Epithelial cell of esophagus (primary cell): ENCODE results near the gene SPOCK1.
A peak's percentile ranks its signal among the peaks of the same experiment; 100 is the strongest.

Experiments used
- DNase-seq: peaks from one replicate; pipeline ENCODE4 v3.0.0; 2010; ENCODE audit warnings: low read depth
- H3K4me3 ChIP-seq: 2 replicates; pipeline ENCODE4 v1.5.1; 2011; ENCODE audit warnings: mild to moderate bottlenecking, low read length, control low read depth
- TF ChIP-seq, protein P1 (sequence below): IDR thresholded peaks from 2 replicates; pipeline ENCODE4 v1.5.1; 2011; ENCODE audit warnings: low read depth, mild to moderate bottlenecking, low read length, control low read depth, inconsistent platforms; ENCODE audit not compliant: insufficient read depth; ENCODE audit errors: missing control alignments

The SPOCK1 gene

GRCh38 chr5:137370096-137371071, 128.7 kb downstream of the SPOCK1 start:
- DNase-seq = peak; percentile 51
- H3K4me3 ChIP-seq = no peak overlapping the region
- TF ChIP-seq, protein P1, sequence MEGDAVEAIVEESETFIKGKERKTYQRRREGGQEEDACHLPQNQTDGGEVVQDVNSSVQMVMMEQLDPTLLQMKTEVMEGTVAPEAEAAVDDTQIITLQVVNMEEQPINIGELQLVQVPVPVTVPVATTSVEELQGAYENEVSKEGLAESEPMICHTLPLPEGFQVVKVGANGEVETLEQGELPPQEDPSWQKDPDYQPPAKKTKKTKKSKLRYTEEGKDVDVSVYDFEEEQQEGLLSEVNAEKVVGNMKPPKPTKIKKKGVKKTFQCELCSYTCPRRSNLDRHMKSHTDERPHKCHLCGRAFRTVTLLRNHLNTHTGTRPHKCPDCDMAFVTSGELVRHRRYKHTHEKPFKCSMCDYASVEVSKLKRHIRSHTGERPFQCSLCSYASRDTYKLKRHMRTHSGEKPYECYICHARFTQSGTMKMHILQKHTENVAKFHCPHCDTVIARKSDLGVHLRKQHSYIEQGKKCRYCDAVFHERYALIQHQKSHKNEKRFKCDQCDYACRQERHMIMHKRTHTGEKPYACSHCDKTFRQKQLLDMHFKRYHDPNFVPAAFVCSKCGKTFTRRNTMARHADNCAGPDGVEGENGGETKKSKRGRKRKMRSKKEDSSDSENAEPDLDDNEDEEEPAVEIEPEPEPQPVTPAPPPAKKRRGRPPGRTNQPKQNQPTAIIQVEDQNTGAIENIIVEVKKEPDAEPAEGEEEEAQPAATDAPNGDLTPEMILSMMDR = no peak

DNA sequence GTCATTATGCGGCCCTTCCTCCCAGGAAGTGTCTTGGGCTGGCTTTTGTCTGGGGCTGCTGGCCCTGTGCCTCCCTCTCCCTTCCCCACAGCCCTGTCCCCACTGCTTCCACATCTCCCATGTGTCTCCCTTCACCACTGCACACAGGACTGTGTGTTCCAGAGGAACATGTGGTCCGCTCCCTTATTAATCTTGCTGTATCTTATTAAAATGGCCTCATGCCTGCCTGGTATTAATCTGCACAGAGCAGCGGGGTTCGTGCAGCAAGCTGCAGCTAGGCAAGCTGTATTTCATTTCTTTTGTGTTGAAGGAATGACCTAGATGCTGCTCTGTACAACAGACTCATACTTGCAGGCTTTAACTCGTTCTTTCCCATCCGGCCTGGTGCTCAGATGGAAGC, 130.5 kb downstream of the SPOCK1 start:
- DNase-seq = no peak
- H3K4me3 ChIP-seq = no peak overlapping the region
- TF ChIP-seq, protein P1 = no peak

GRCh38 chr5:137367951-137368350, 131.2 kb downstream of the SPOCK1 start:
- no peak for DNase-seq
- H3K4me3 ChIP-seq = no peak overlapping the region
- TF ChIP-seq, protein P1 = no peak

DNA sequence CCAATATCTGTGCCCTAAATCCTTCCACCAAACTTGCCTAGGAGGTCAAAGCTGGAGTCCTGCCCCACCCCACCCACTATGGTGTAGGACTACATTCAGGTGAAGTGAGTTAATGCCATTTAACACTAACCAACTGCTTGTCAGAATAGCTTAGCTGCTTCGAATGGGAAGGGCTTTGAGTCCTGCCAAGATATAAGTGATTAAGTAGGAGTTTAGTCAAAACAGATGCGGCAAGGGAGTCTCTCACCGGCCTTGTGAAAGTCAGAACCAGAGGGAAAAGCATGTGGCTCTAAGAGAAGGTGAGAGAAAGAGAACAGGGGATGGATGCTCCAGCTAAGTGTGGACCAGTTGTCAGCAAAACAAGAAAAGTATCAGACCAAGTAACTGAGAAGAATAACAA, 132.6 kb downstream of the SPOCK1 start:
- H3K4me3 ChIP-seq = no peak overlapping the region
- no peak for DNase-seq
- TF ChIP-seq, protein P1 = no peak

DNA sequence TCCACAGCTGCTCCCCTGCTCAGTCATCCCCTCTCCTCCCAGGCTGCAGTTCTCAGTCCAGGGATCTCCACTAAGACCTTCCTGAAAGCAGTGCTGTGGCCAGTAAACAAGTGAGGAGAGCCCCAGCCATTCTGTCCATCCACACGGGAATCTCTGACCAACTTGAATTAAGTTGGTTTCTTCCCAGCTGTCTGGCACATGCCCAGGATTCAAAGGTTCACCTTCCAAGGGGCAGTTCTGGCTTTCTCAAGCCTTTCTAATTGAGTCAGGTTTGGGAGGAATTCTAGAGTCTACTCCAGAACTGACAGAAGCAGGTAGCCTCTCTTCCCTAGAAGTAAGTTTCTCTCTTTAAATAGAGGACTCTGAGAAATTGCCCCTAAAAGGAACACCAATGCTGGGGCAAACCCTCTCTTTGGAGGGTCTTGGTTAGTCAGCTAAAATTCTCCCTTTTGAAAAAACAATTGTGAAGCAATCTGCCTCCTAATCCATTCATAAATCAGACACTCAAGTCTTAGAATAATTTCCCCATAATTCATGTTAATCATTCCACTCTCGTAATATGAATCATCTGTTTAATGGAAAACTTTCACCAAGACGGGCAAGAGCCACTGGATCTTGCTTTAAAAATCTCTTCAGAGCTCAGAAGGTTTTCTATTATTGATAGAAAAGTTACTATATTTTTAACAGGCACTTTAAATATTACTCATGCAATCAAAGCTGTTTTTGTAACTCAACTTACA, 133.8 kb downstream of the SPOCK1 start:
- DNase-seq = no peak
- H3K4me3 ChIP-seq = no peak overlapping the region
- TF ChIP-seq, protein P1 = no peak

DNA sequence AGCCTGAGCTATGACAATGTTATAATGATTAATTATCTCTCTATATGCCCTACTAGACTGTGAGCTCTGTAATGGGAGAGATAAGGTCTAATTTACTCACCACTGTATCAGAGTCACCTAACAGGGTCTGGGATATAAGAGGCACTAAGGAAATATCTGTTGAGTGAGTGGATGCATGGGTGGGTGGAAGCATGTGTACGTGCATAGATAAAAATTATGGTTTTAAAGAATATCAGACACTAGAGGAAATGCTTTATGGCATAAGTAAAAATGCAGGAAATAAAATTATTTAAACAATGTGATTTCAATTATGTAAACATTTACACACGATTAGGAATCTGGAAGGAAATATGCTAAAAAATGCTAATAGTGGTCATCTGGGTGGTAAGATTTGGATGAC, 137.8 kb downstream of the SPOCK1 start:
- TF ChIP-seq, protein P1 = no peak
- DNase-seq = no peak
- no peak overlapping the region for H3K4me3 ChIP-seq
